Activated T-cell treated with anti-CD3 and anti-CD28 coated beads, Interleukin-2, amount 50 U/mL, for 48 hours (primary cell): ENCODE measurements around the gene KLC3.
A peak's percentile ranks its signal among the peaks of the same experiment; 100 is the strongest.
"Not testable (repeated sequence)": the region's sequence is repeated elsewhere in the genome, so short reads cannot be mapped to it uniquely, and the experiment has no call there.

Source experiments
- DNase-seq, 2 experiments: peaks; one replicate each; pipeline ENCODE4 v3.0.0-alpha.2; 2020

KLC3 gene

DNA sequence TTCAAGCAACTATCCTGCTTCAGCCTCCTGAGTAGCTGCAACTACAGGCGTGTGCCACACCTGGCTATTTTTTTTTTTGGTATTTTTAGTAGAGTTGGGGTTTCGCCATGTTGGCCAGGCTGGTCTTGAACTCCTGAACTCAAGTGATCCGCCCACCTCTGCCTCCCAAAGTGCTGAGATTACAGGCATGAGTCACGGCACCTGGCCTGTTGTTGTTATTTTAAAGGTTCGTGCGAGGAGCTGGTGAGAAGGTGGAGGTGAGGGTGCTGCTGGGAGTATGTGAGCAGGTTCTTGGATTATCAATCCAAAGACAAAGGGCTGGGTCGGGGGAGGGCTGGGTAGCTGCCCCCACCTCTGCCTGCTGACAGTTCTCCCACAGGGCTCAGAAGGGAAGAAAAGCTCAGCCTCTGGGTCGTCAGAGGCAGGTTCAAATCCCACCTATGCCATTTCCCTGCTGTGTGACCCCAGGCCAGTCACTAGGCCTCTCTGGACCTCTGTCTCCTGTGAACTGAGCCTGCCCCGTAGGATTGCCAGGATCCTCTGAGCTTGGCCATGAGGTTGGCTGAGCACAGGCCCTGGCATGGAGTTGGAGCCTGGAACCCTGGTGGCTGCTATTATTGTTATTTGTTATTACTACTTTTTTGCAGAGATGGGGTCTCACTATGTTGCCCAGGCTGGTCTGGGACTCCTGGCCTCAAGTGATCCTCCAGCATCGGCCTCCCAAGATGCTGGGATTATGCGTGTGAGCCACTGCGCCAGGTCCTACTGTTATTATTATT lies 19.4 kb upstream of the KLC3 start:
- DNase-seq: no peak

DNA sequence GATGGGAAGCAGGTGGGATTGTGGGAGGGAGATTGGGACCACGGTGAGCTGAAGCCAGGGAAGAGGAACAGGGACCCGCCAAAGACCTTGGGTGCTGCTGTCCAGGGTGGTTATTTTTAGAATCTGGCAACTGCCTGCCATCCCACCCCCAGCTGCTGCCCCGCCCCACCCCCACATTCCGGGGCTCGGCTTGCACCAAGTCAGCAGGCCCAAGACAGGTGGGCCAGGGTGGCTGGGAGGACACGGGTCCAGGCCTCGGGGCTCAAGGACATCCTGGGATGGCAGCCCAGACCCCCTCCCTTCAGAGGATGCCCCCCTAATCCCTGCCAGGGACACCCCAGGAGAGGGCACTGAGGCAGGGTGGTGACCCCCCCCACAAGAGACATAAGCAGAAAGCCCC lies 18.7 kb upstream of the KLC3 start:
- DNase-seq: no peak

DNA sequence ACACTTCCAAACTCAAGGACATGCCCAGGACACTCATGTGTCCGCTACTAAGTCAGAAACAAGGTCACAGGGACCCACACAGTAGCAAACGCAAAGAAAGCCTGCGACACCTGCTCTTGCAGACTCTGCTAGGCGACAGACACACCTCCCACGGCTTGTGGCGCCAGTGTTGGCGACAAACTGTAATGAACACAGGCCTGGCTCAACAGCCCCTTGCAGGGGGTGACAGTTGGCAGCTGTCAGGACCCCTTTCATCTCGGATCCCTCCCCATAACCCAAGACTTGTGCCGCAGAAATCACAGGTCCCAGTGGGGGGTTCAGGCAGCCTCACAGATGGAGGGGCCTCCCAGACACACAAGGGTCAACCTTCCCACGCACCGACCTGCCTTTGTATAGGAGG lies 18.2 kb upstream of the KLC3 start:
- peak in 1 of 2 experiments; percentile 23 for DNase-seq

DNA sequence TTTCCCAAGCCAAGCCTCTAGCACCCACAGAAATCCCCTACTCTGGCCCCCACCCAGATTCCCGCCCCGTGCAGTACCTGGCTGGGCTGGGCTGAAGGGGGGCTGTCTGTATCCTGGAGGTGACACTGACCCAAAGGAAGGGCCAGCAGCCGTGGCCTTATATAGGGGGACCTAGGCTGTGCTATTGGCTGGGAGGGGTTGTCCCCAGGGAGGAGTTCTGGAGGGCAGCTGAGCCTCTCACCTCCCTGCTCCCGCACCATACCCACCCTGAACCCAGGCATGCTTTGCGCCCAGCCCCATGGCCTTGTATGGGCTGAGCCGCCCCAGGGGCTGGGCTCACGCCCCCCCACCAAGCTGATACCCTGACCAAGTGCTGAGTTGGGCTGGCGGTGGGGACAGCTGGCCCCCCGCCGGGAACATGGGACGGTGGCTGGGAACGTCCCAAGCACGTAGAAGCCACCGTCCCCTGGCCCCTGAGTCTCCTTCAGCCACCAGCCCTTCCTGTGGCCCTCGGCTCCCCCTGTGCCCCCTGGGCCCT lies 17.7 kb upstream of the KLC3 start, which contains the start of gene CKM:
Gene CKM, minus strand, starts transcription at position 132 of the 538 bp plus-strand sequence. CDS start 3,162 bp downstream, outside the sequence.
- DNase-seq: no peak

GRCh38 chr19:45323671-45324081 lies 16.9 kb upstream of the KLC3 start:
- no peak for DNase-seq

GRCh38 chr19:45324349-45324907 lies 16.1 kb upstream of the KLC3 start:
- no peak for DNase-seq

- no peak for DNase-seq
These were observed 13.0 kb upstream of the KLC3 start for GRCh38 chr19:45327404-45328143.

- no peak for DNase-seq
These were observed 9.1 kb upstream of the KLC3 start for GRCh38 chr19:45331411-45331810.

DNA sequence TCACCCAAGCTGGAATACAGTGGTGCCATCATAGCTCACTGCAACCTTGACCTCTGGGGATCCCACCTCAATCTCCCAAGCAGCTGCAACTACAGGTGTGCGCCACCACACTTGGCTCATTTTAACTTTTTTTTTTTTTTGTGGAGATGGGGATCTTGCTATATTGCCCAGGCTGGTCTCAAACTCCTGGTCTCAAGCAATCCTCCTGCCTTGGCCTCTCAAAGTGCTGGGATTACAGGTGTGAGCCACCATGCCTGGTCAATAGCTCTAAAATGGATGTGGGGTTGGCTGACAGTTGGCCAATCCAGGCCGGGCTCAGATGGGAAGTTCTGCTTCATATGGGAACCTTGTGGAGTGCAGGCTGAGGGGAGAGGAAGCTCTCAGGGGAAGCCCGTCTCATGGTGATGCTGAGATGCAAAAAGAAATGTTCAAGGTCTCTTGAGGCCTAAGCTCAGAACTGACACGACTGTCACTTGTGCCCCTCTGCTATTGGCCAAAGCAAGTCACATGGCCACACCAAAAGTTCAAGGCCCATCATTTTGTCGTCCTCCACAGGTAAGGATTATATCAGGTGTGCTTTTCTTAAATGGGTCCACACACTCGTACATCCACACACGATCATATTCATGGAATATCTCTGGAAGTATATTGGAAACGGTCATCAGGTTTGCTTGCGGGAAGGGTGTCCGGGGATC lies 6.8 kb upstream of the KLC3 start:
- DNase-seq: no peak

GRCh38 chr19:45334881-45335280 lies 5.7 kb upstream of the KLC3 start:
- not testable (repeated sequence) for DNase-seq

- no peak for DNase-seq
These were observed 3.8 kb upstream of the KLC3 start for GRCh38 chr19:45336696-45337251.

- no peak for DNase-seq
These were observed 921 bp upstream of the KLC3 start for GRCh38 chr19:45339629-45340028.

- DNase-seq: no peak
These were observed 426 bp downstream of the KLC3 start for GRCh38 chr19:45340899-45341453.

GRCh38 chr19:45342911-45343310 lies 2.4 kb downstream of the KLC3 start:
- DNase-seq: no peak

- DNase-seq: no peak
These were observed 4.3 kb downstream of the KLC3 start for GRCh38 chr19:45344621-45345505.

GRCh38 chr19:45345506-45345860 lies 4.9 kb downstream of the KLC3 start:
- DNase-seq: no peak

GRCh38 chr19:45346449-45346848 lies 5.9 kb downstream of the KLC3 start:
- DNase-seq: no peak

DNA sequence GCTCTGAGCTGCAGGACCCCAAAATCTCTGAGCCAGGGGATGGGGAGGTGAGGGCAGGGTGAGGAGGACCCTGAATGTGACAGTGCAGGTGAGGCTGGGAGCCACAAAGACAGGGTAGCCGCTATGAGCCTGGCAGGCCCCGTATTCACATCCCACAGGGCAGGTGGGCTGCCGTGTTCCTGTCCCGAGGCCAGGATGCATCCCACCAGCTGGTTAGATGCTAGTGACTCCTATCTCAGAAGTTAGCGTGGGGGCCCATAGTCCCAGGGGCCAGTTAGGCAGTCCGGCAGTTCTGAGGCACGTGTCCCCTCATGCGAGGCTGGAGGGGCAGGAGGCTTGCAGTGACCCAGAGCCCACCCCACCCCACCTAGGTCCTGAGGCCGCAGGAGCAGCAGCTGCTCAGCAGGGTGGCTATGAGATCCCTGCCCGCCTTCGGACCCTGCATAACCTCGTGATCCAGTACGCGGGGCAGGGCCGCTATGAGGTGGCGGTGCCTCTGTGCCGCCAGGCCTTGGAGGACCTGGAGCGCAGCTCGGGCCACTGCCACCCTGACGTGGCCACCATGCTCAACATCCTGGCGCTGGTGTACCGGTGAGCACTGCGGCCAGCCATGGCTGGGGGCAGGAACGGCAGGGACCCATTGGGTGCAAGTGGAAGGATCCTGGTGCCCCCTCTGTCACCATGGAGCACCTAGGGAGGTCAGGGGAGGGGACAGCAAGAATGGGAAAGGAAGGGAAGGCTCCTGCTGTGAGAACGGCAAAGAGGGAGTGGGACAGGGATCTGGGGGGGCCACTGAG lies 7.2 kb downstream of the KLC3 start:
- DNase-seq: no peak

- DNase-seq: no peak
These were observed 8.0 kb downstream of the KLC3 start for GRCh38 chr19:45348367-45349125.

GRCh38 chr19:45349126-45349415 lies 8.5 kb downstream of the KLC3 start:
- no peak for DNase-seq
